GM23338 (cell line): Measurements from ENCODE around the gene KCNJ2. TPM values are rescaled to one million over a fixed set of nuclear protein-coding genes. Genes with fewer than 3 reads are reported as not detected.

ENCODE experiments used
- ATAC-seq: fragments of 200-7000 bp; cut with Tn5 transposase; 3 replicates; pipeline ENCODE4 v1.9.1; 2020
- DNase-seq: peaks from one replicate; pipeline ENCODE4 v3.0.0-alpha.2; 2015; ENCODE audit warnings: low spot score
- H2AFZ ChIP-seq: fragments of 200-600 bp; sonication (generic); 2 replicates; pipeline ENCODE4 v1.8.0; 2016; ENCODE audit warnings: antibody characterized with exemption, mild to moderate bottlenecking, moderate library complexity
- H3F3A ChIP-seq: fragments of 200-600 bp; sonication (generic); replicated peaks from 2 replicates; pipeline ENCODE4 v1.8.0; 2017; ENCODE audit warnings: antibody characterized with exemption, mixed run types, low read depth
- H3K27ac ChIP-seq: fragments of 200-600 bp; sonication (generic); 2 replicates; pipeline ENCODE4 v1.6.1; 2016; ENCODE audit warnings: low read depth
- H3K27me3 ChIP-seq: fragments of 200-600 bp; sonication (generic); 2 replicates; pipeline ENCODE4 v1.8.0; 2016; ENCODE audit warnings: mild to moderate bottlenecking, mixed run types, moderate library complexity; ENCODE audit not compliant: insufficient read depth
- H3K36me3 ChIP-seq: fragments of 200-600 bp; sonication (generic); 2 replicates; pipeline ENCODE4 v1.8.0; 2016; ENCODE audit warnings: mild to moderate bottlenecking; ENCODE audit not compliant: insufficient read depth
- H3K4me1 ChIP-seq: fragments of 200-600 bp; sonication (generic); 2 replicates; pipeline ENCODE4 v1.8.0; 2016; ENCODE audit warnings: mild to moderate bottlenecking, moderate library complexity; ENCODE audit not compliant: insufficient read depth
- H3K4me2 ChIP-seq: fragments of 200-600 bp; sonication (generic); 2 replicates; pipeline ENCODE4 v1.7.1; 2017; ENCODE audit warnings: mixed run types
- H3K4me3 ChIP-seq: fragments of 200-600 bp; sonication (generic); 2 replicates; pipeline ENCODE4 v1.6.1; 2016; ENCODE audit warnings: mixed run types
- H3K79me2 ChIP-seq: fragments of 200-600 bp; sonication (generic); replicated peaks from 2 replicates; pipeline ENCODE4 v1.8.0; 2017; ENCODE audit warnings: mild to moderate bottlenecking; ENCODE audit not compliant: insufficient read depth
- H3K9me2 ChIP-seq: fragments of 200-600 bp; sonication (generic); 2 replicates; pipeline ENCODE4 v1.8.0; 2017; ENCODE audit not compliant: insufficient read depth
- H4K20me1 ChIP-seq: fragments of 200-600 bp; sonication (generic); replicated peaks from 2 replicates; pipeline ENCODE4 v1.8.0; 2017; ENCODE audit warnings: mild to moderate bottlenecking; ENCODE audit not compliant: insufficient read depth
- H3K27ac Mint-ChIP-seq: 2 replicates; pipeline ENCODE4 v1.8.0; 2020; ENCODE audit warnings: inconsistent platforms, mild to moderate bottlenecking, moderate library complexity, mixed read lengths
- H3K27me3 Mint-ChIP-seq: 3 replicates; pipeline ENCODE4 v1.8.0; 2022; ENCODE audit warnings: low read depth, mild to moderate bottlenecking, moderate library complexity, mixed read lengths, inconsistent platforms; ENCODE audit not compliant: insufficient read depth, poor library complexity
- H3K36me3 Mint-ChIP-seq: 3 replicates; pipeline ENCODE4 v1.8.0; 2021; ENCODE audit warnings: low read depth, mild to moderate bottlenecking, inconsistent platforms, moderate library complexity, mixed read lengths
- H3K4me1 Mint-ChIP-seq: 3 replicates; pipeline ENCODE4 v1.8.0; 2020; ENCODE audit warnings: mild to moderate bottlenecking, inconsistent platforms, mixed read lengths
- H3K4me3 Mint-ChIP-seq: 3 replicates; pipeline ENCODE4 v1.8.0; 2021; ENCODE audit warnings: moderate library complexity, mild to moderate bottlenecking, inconsistent platforms, mixed read lengths
- H3K9me3 Mint-ChIP-seq: 3 replicates; pipeline ENCODE4 v1.8.0; 2020; ENCODE audit warnings: moderate library complexity, mild to moderate bottlenecking, inconsistent platforms, mixed read lengths
- CREB1 ChIP-seq: fragments of 250-450 bp; sonication (Bioruptor Pico); IDR thresholded peaks from 2 replicates; pipeline ENCODE4 v1.5.0; 2020; ENCODE audit warnings: low read depth, mild to moderate bottlenecking, moderate library complexity
- CTCF ChIP-seq, 2 experiments: fragments of 200-600 bp in 1 of 2; sonication (generic) in 1 of 2; conservative IDR thresholded peaks; 2 replicates each; pipeline versions ENCODE4 v1.5.1 to v1.6.1; 2016 to 2017; ENCODE audit warnings: antibody characterized with exemption in 2 of 2, low read depth in 2 of 2, mild to moderate bottlenecking in 2 of 2, moderate library complexity in 1 of 2
- ETS1 ChIP-seq: IDR thresholded peaks from 2 replicates; pipeline ENCODE4 v1.6.1; 2016; ENCODE audit warnings: antibody characterized with exemption
- JUNB ChIP-seq: IDR thresholded peaks from one replicate; pipeline ENCODE4 v1.6.1; 2016; ENCODE audit warnings: antibody characterized with exemption; ENCODE audit not compliant: unreplicated experiment
- NANOG ChIP-seq: IDR thresholded peaks from 2 replicates; pipeline ENCODE4 v1.6.1; 2016; ENCODE audit warnings: antibody characterized with exemption, borderline replicate concordance
- REST ChIP-seq: IDR thresholded peaks from one replicate; pipeline ENCODE4 v1.6.1; 2018; ENCODE audit warnings: antibody characterized with exemption; ENCODE audit not compliant: unreplicated experiment
- ZNF114 ChIP-seq: fragments of 250-450 bp; sonication (Bioruptor Pico); IDR thresholded peaks from 2 replicates; pipeline ENCODE4 v1.5.0; 2020; ENCODE audit warnings: mild to moderate bottlenecking, moderate library complexity
- ZNF331 ChIP-seq: fragments of 250-450 bp; sonication (Bioruptor Pico); IDR thresholded peaks from 2 replicates; pipeline ENCODE4 v1.5.0; 2020; ENCODE audit warnings: low read depth, mild to moderate bottlenecking, moderate library complexity
- ZNF462 ChIP-seq: fragments of 250-450 bp; sonication (Bioruptor Pico); IDR thresholded peaks from 2 replicates; pipeline ENCODE4 v1.5.0; 2020; ENCODE audit warnings: mild to moderate bottlenecking, moderate library complexity
- polyA plus RNA-seq: library from polyadenylated mRNA; unstranded; fragments of >200 nt; fragmentation: Nextera tagmentation; extraction: Ambion mirVana; gene quantifications from 2 replicates; pipeline ENCODE4 v1.2.1, GENCODE V29; 2016
- total RNA-seq: library from RNA; depleted of rRNA; stranded (reverse); fragments of >200 nt; shearing (Covaris generic); gene quantifications from 2 replicates; pipeline ENCODE4 v1.2.3, GENCODE V29; 2014

Gene KCNJ2
- total and polyA plus RNA-seq, 2 experiments from 2014 or later = 2.1 to 4.4 TPM

GRCh38 chr17:70134042-70134441 lies 35.3 kb upstream of the KCNJ2 start (continued):
- TF ChIP-seq ZNF462 (CRISPR knock-in tag) = no peak
- TF ChIP-seq NANOG = no peak

- H3K79me2 ChIP-seq = no peaks in the 10 kb centered on the region
Measured at GRCh38 chr17:70134777-70135176, 34.6 kb upstream of the KCNJ2 start.

More at GRCh38 chr17:70134777-70135176, 34.6 kb upstream of the KCNJ2 start:
- no peaks in the 10 kb centered on the region for H3K27me3 ChIP-seq
- H3K27ac Mint-ChIP-seq = no peak overlapping the region
- H4K20me1 ChIP-seq = no peaks in the 10 kb centered on the region
- no peaks in the 10 kb centered on the region for H3K36me3 ChIP-seq
- no peak overlapping the region for H3K4me2 ChIP-seq
- no peaks in the 10 kb centered on the region for H3K36me3 Mint-ChIP-seq
- TF ChIP-seq ETS1 (no peak), CTCF (conservative IDR thresholded peaks at IDR 0.05; ENCODE audit: low read depth in 2 of 2) (no peak), JUNB (no peak), ZNF114 (CRISPR knock-in tag) (no peak), CREB1 (no peak), ZNF331 (CRISPR knock-in tag) (no peak), REST (no peak)
- peaks cover 5% of the 10 kb centered on the region for H3K9me2 ChIP-seq
- no peak overlapping the region for H3K27ac ChIP-seq
- H3K9me3 Mint-ChIP-seq = no peaks in the 10 kb centered on the region
- no peak overlapping the region for H3K4me3 ChIP-seq
- H3K27me3 Mint-ChIP-seq = peaks cover 3% of the 10 kb centered on the region
- H3K4me3 Mint-ChIP-seq = no peak overlapping the region
- no peak for DNase-seq
- H3K4me1 ChIP-seq = peaks cover 15% of the 10 kb centered on the region; the same call in 1 of the 2 replicates
- ATAC-seq = no peak
- H3K4me1 Mint-ChIP-seq = peaks cover 7% of the 10 kb centered on the region; the same call in 2 of the 3 replicates
- no peak overlapping the region for H2AFZ ChIP-seq
- no peaks in the 10 kb centered on the region for H3F3A ChIP-seq
